GM21619 (cell line): ENCODE measurements around the gene MTARC1.

Experiments
- ATAC-seq: cut with Tn5 transposase; IDR thresholded peaks from one replicate; pipeline ENCODE4 v1.9.1; 2021; ENCODE audit not compliant: unreplicated experiment

The MTARC1 gene

DNA sequence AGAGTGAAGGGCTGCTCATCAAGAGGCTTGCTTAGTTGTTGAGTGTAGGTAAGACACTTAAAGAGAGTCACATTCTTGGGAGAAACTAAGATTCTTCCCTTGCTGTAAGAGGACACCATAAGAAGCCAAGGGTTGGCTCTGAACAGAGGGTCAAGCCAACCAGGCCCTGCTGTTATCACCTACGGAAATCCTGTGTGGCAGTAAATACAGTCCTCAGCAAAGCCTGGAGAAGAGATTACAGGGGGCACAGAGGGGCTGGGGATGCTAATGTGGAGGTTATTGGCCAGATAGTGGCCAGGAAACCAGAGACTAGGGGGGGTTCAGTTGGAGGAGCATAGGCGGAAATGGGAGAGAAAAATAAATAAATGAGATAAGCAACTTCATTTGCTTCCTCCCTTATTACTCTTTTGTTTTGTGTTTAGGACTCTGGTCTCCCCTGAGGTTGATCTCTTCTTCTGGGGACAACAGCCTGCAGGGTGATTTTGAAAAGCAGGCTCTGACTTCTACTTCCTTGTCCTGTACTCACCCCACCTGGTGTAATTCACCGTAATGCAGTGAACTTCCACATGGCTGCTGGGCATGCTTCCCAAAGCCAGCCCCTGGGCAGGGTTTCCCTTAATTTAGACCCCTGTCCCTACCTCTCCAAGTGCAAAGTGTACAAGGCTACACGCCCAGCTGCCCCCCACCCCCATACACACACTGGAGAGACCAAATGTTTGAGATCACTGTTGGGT is 40.9 kb downstream of the MTARC1 start:
- no peak for ATAC-seq

DNA sequence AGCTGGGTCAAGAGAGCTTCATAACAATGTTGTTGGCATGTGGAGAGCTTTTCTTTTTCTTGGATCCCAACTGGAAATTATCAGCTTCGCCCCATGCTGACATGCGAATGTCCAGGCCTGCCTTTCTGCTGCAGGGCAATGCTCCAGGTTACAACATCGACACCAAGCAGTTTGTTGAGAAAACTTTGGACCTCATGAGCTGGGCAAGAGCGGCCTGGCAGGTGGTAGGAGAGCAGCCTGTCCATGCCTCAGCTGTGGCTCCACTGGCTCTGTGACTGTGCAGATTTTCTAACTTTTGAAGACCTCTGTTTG is 41.4 kb downstream of the MTARC1 start:
- no peak for ATAC-seq

GRCh38 chr1:220828950-220829586 is 42.4 kb downstream of the MTARC1 start:
- ATAC-seq, result no peak

DNA sequence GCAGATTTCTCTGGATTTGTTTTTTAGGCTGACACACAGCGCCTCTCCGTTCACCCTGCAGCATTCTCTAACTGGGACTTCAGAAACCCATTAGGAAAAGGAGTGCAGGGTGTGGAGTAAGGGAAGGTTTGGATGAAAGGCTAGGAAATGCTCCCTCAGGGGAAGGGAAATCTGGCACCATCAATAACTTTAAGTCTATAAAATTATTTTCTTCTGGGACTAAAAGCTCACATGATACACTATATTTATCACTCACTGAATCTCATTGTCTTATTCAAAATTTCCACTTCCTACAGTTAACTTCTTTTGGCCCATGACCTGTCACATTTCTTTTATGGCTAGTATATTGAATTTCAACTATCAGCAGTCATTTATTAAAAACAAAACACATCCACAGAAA is 46.7 kb downstream of the MTARC1 start:
- no peak for ATAC-seq

GRCh38 chr1:220834155-220834870 is 47.6 kb downstream of the MTARC1 start:
- no peak for ATAC-seq
